ENCODE measurements around the gene CDC42EP2. TPM values are rescaled to one million over a fixed set of nuclear protein-coding genes. Genes with fewer than 3 reads are reported as not detected.
A peak's percentile ranks its signal among the peaks of the same experiment; 100 is the strongest.

Gene CDC42EP2
- total RNA-seq, 6 donors from 2014 or later = 7.7 to 45.2 (median 14.6) TPM

DNA sequence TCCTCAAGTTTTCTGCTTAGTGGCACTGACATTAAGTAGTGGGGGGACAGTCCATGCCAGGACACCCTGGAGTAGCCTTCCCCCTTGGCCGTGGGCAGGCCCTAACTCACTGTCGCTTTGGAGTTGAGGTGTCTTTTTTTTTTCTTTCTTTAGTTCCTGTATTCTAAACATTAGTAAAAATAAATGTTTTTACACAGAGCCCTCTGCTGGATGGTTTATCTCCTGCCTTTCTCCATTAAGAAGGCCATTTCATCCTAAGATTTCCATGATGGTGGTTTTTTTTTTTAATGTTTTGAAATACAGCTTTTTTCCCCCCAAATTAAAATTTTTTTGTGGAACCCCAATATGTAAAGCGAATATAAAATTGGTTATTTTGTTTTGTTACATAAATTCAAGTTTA is 38.1 kb downstream of the CDC42EP2 start:
- TF ChIP-seq POLR2AphosphoS5 (IDR thresholded peaks at IDR 0.05) = no peak
- TF ChIP-seq, protein P1, sequence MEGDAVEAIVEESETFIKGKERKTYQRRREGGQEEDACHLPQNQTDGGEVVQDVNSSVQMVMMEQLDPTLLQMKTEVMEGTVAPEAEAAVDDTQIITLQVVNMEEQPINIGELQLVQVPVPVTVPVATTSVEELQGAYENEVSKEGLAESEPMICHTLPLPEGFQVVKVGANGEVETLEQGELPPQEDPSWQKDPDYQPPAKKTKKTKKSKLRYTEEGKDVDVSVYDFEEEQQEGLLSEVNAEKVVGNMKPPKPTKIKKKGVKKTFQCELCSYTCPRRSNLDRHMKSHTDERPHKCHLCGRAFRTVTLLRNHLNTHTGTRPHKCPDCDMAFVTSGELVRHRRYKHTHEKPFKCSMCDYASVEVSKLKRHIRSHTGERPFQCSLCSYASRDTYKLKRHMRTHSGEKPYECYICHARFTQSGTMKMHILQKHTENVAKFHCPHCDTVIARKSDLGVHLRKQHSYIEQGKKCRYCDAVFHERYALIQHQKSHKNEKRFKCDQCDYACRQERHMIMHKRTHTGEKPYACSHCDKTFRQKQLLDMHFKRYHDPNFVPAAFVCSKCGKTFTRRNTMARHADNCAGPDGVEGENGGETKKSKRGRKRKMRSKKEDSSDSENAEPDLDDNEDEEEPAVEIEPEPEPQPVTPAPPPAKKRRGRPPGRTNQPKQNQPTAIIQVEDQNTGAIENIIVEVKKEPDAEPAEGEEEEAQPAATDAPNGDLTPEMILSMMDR (IDR thresholded peaks at IDR 0.05) = no peak
- no peak for TF ChIP-seq EP300 (IDR thresholded peaks at IDR 0.05)
- no peak for TF ChIP-seq POLR2A (IDR thresholded peaks at IDR 0.05)
- 73 to 79% methylated on average over 3 of the region's 3 CpGs for WGBS, 2 donors
- no peaks in the 10 kb centered on the region for H3K27me3 ChIP-seq

DNA sequence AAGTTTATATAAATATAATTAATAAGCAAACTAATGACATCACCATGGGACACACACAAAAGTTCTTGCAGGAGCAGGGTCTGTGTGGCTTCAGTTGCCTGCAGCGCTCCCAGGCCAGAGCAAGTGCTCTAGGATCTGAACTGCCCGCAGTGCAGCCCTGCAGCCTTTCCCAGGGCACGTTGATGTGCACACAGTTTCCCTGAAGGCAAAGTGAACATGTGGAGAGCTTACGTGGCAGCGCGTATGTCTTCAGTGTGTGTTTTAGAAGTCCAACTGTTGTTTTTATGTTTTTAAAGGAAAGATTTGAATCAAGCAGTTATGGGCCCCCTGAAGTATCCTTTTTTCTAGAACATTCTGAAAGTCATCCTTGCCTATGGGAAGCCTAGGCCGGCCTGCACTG is 38.7 kb downstream of the CDC42EP2 start:
- peaks cover 15 to 50% (median 39%) of the 10 kb centered on the region in 4 donors for H3K36me3 ChIP-seq
- no peaks in the 10 kb centered on the region for H3K27me3 ChIP-seq
- H3K9me3 ChIP-seq = no peaks in the 10 kb centered on the region
- 86 to 93% methylated on average over 7 of the region's 7 CpGs for WGBS, 2 donors
- no peak for DNase-seq
- peaks cover 16 to 22% (median 21%) of the 10 kb centered on the region in 4 donors for H3K4me1 ChIP-seq
- no peak overlapping the region for H3K4me3 ChIP-seq
- no peak overlapping the region for H3K27ac ChIP-seq
- no peak for TF ChIP-seq POLR2A (IDR thresholded peaks at IDR 0.05)
- TF ChIP-seq EP300 (IDR thresholded peaks at IDR 0.05) = no peak
- TF ChIP-seq, protein P1 (IDR thresholded peaks at IDR 0.05) = no peak
- no peak for TF ChIP-seq POLR2AphosphoS5 (IDR thresholded peaks at IDR 0.05)
- no peak for ATAC-seq (ENCODE audit: low FRiP score in 2 of 2)

More for the DNA sequence above, 38.1 kb downstream of the CDC42EP2 start:
- peaks cover 16 to 22% (median 19%) of the 10 kb centered on the region in 4 donors for H3K4me1 ChIP-seq
- H3K27ac ChIP-seq = no peak overlapping the region
- H3K9me3 ChIP-seq = no peaks in the 10 kb centered on the region
- no peak overlapping the region for H3K4me3 ChIP-seq
- ATAC-seq (ENCODE audit: low FRiP score in 2 of 2) = no peak
- peaks cover 20 to 56% (median 45%) of the 10 kb centered on the region in 4 donors for H3K36me3 ChIP-seq
- no peak for DNase-seq

DNA sequence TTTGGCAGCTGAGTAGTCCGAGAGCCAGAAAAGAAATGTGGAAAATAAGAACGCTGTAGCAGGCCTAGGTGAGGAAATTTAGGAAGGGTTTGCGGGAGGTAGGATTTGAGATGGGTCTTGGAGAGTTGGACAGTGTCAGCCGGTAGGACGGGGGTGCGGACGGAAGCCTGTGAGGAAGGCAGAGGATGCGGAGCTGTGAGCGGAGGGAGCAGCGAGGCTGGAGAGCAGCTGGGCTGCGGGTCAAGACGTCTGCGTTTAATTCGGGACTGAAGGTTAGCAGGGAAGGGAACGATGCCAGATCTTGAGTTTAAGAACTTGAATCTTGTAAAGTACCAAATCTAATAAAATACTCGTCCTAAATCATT is 39.2 kb downstream of the CDC42EP2 start:
- DNase-seq (no peak), ATAC-seq (ENCODE audit: low FRiP score in 2 of 2) (peak in 1 of 2 donors; percentile 7)
- TF ChIP-seq, protein P1 (IDR thresholded peaks at IDR 0.05) = no peak
- TF ChIP-seq POLR2AphosphoS5 (IDR thresholded peaks at IDR 0.05) (no peak), EP300 (IDR thresholded peaks at IDR 0.05) (no peak), POLR2A (IDR thresholded peaks at IDR 0.05) (no peak)
- Histone ChIP-seq H3K9me3 (no peaks in the 10 kb centered on the region), H3K27me3 (no peaks in the 10 kb centered on the region), H3K4me1 (peaks cover 16 to 22% (median 21%) of the 10 kb centered on the region in 4 donors), H3K36me3 (peaks cover 10 to 45% (median 34%) of the 10 kb centered on the region in 4 donors), H3K27ac (peak overlapping the region; percentile 28 to 81 (median 47)), H3K4me3 (peak overlapping the region; percentile 34 to 93 (median 84))
- WGBS, 2 donors = 23 to 28% methylated on average over 16 of the region's 16 CpGs

DNA sequence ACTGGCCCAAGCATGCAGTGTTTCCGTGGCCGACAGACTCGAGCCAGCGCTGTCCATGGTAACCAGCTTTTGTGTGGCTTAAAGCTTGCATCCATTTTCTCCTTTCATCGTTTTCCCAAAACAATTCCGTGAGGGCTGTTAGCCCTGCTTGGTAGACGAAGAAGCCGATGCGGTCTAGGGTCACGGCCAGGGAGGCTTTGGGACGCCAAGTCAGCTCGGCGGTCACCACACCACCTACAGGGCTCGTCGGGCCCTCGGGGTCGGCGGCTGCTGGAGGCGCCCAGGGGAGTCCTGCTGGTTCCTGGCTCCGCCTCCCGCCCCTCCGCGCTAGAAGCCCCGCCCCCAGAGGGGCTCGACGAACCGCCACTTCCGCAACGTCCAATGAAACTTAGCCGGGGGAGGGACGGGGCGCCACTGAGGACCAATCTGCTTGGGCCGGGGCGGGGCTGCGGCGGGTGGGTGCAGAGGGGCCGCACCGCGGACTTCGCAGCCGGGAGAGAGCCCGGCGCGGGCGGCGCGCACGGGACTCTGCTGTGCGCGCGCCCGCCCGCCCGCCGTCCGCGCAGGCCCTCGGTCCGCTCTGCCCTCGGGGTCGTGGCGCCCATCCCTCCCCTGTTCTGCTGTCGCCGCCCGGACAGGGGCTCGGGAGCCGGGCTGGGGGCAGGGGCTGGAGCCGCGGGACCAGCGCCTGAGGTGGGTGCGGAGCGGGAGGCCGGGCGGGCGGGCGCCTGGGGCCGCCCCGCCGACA is 39.8 kb downstream of the CDC42EP2 start, which contains the start of gene TIGD3:
Gene TIGD3 (plus strand): TSS at position 487 of the 748 bp plus-strand sequence. CDS start 1,058 bp downstream, outside the sequence.
- peak in 1 of 2 donors; percentile 32 for TF ChIP-seq POLR2AphosphoS5 (IDR thresholded peaks at IDR 0.05)
- TF ChIP-seq, protein P1 (IDR thresholded peaks at IDR 0.05) = peak in 2 of 6 experiments; percentile 5 to 8
- TF ChIP-seq EP300 (IDR thresholded peaks at IDR 0.05) = no peak
- peak in 2 of 4 donors; percentile 50 to 82 for TF ChIP-seq POLR2A (IDR thresholded peaks at IDR 0.05)
- Histone ChIP-seq H3K4me1 (peaks cover 16 to 22% (median 21%) of the 10 kb centered on the region in 4 donors), H3K9me3 (no peaks in the 10 kb centered on the region), H3K36me3 (peaks cover 7 to 40% (median 28%) of the 10 kb centered on the region in 4 donors), H3K27ac (peak within 1 kb of the TSS; percentile 28 to 81 (median 47)), H3K4me3 (peak within 1 kb of the TSS; percentile 48 to 93 (median 84)), H3K27me3 (no peaks in the 10 kb centered on the region)
- DNase-seq (peak; percentile 97 to 99), ATAC-seq (ENCODE audit: low FRiP score in 2 of 2) (peak; percentile 95 to 98)
- WGBS, 2 donors = 1% methylated on average over 9 to 37 of the region's 79 CpGs
